ENCODE measurements around the gene KRTAP10-12.

KRTAP10-12 gene

GRCh38 chr21:44653123-44653522 is 43.8 kb upstream of the KRTAP10-12 start:
- no peak overlapping the region for H2AFZ ChIP-seq (ENCODE audit: low read length)
- H3K79me2 ChIP-seq (ENCODE audit: low read length) = no peaks in the 10 kb centered on the region
- no peaks in the 10 kb centered on the region for H4K20me1 ChIP-seq (ENCODE audit: insufficient read depth, low read length)
- no peaks in the 10 kb centered on the region for H3K4me1 ChIP-seq (ENCODE audit: low read length)
- H3K4me2 ChIP-seq (ENCODE audit: low read depth, low read length) = no peak overlapping the region
- no peak overlapping the region for H3K9ac ChIP-seq (ENCODE audit: low read length)
- H3K27me3 ChIP-seq (replicated peaks; ENCODE audit: insufficient read depth, low read length) = peaks cover 83% of the 10 kb centered on the region
- no peaks in the 10 kb centered on the region for H3K36me3 ChIP-seq (replicated peaks; ENCODE audit: insufficient read depth, low read length)
- no peak overlapping the region for H3K27ac ChIP-seq (ENCODE audit: low read length)
- H3F3A ChIP-seq (ENCODE audit: insufficient read depth, low read length) = no peaks in the 10 kb centered on the region
- no peak overlapping the region for H3K4me3 ChIP-seq (ENCODE audit: low read length)
- H3K9me2 ChIP-seq (replicated peaks; ENCODE audit: insufficient read depth, low read length) = no peaks in the 10 kb centered on the region
- TF ChIP-seq EZH2phosphoT487 (IDR thresholded peaks at IDR 0.05; ENCODE audit: low read length) (no peak), CTCF (IDR thresholded peaks at IDR 0.05; ENCODE audit: low read length) (no peak), EZH2 (optimal IDR thresholded peaks at IDR 0.05; ENCODE audit: low read depth, low read length) (no peak)
- peak; percentile 40 for DNase-seq
- no peaks in the 10 kb centered on the region for H3K9me3 ChIP-seq (replicated peaks; ENCODE audit: insufficient read depth, low read length)

- Histone ChIP-seq H3K4me2 (ENCODE audit: low read depth, low read length) (no peak overlapping the region), H4K20me1 (ENCODE audit: insufficient read depth, low read length) (no peaks in the 10 kb centered on the region), H3K27ac (ENCODE audit: low read length) (no peak overlapping the region), H3K4me3 (ENCODE audit: low read length) (no peak overlapping the region), H3K27me3 (replicated peaks; ENCODE audit: insufficient read depth, low read length) (peaks cover 83% of the 10 kb centered on the region), H3K9me2 (replicated peaks; ENCODE audit: insufficient read depth, low read length) (no peaks in the 10 kb centered on the region), H3K9me3 (replicated peaks; ENCODE audit: insufficient read depth, low read length) (no peaks in the 10 kb centered on the region), H3K79me2 (ENCODE audit: low read length) (no peaks in the 10 kb centered on the region), H3F3A (ENCODE audit: insufficient read depth, low read length) (no peaks in the 10 kb centered on the region), H3K9ac (ENCODE audit: low read length) (no peak overlapping the region), H3K36me3 (replicated peaks; ENCODE audit: insufficient read depth, low read length) (no peaks in the 10 kb centered on the region), H3K4me1 (ENCODE audit: low read length) (no peaks in the 10 kb centered on the region), H2AFZ (ENCODE audit: low read length) (no peak overlapping the region)
- TF ChIP-seq EZH2 (optimal IDR thresholded peaks at IDR 0.05; ENCODE audit: low read depth, low read length) (no peak), CTCF (IDR thresholded peaks at IDR 0.05; ENCODE audit: low read length) (no peak), EZH2phosphoT487 (IDR thresholded peaks at IDR 0.05; ENCODE audit: low read length) (no peak)
- DNase-seq = no peak
Observed at GRCh38 chr21:44653656-44654575, 43.1 kb upstream of the KRTAP10-12 start.

DNA sequence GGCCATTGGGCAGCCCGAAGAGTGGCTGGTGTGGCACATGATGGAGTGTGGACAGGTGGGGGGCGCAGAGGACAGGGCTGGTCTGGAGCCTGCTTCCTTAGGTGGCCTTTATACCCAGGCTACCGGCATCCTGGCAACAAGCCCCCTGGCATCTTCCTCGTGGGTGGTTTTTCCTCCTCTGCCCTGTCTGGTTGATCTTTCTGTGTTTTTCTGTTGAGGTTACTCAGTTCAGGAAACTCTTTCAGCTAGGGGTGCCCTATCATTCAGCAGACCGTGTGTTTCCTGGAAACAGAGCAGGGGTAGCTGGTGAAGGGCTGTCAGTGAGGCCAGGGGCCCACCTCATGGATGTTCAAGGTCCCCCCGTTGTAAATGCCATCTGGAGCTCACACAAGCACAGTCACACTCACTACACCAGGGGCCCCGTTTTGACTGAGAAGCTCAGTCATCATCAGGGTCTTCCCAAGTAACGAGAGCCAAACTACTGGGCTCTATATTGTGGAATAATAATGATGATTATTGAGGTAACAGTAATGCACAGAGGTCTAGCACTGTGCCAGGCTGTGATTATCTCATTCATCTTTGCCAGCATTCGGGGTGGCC is 42.3 kb upstream of the KRTAP10-12 start, which contains the start of gene KRTAP12-4:
Gene KRTAP12-4 (minus strand): TSS at position 84 of the 600 bp plus-strand sequence. CDS start 45 bp downstream, at position 39.
- Histone ChIP-seq H2AFZ (ENCODE audit: low read length) (no peak within 1 kb of the TSS), H3K27ac (ENCODE audit: low read length) (no peak within 1 kb of the TSS), H3K4me1 (ENCODE audit: low read length) (no peaks in the 10 kb centered on the region), H3K36me3 (replicated peaks; ENCODE audit: insufficient read depth, low read length) (no peaks in the 10 kb centered on the region), H3K4me2 (ENCODE audit: low read depth, low read length) (no peak within 1 kb of the TSS), H3K9ac (ENCODE audit: low read length) (no peak within 1 kb of the TSS), H3K27me3 (replicated peaks; ENCODE audit: insufficient read depth, low read length) (peaks cover 82% of the 10 kb centered on the region), H3F3A (ENCODE audit: insufficient read depth, low read length) (no peaks in the 10 kb centered on the region), H4K20me1 (ENCODE audit: insufficient read depth, low read length) (no peaks in the 10 kb centered on the region), H3K79me2 (ENCODE audit: low read length) (no peaks in the 10 kb centered on the region), H3K4me3 (ENCODE audit: low read length) (no peak within 1 kb of the TSS), H3K9me2 (replicated peaks; ENCODE audit: insufficient read depth, low read length) (no peaks in the 10 kb centered on the region), H3K9me3 (replicated peaks; ENCODE audit: insufficient read depth, low read length) (no peaks in the 10 kb centered on the region)
- TF ChIP-seq EZH2phosphoT487 (IDR thresholded peaks at IDR 0.05; ENCODE audit: low read length) (no peak), EZH2 (optimal IDR thresholded peaks at IDR 0.05; ENCODE audit: low read depth, low read length) (no peak), CTCF (IDR thresholded peaks at IDR 0.05; ENCODE audit: low read length) (no peak)
- no peak for DNase-seq
